Measurements from ENCODE around the gene LRRC15.

LRRC15 gene

GRCh38 chr3:194333212-194333980 is 36.1 kb downstream of the LRRC15 start:
- H3F3A ChIP-seq (ENCODE audit: insufficient read depth) = no peaks in the 10 kb centered on the region
- H3K36me3 ChIP-seq (ENCODE audit: low read length) = no peaks in the 10 kb centered on the region
- no peaks in the 10 kb centered on the region for H3K27me3 ChIP-seq (ENCODE audit: low read length)
- no peaks in the 10 kb centered on the region for H3K79me2 ChIP-seq (ENCODE audit: insufficient read depth, low read length)
- peak overlapping the region; percentile 17 for H3K4me2 ChIP-seq (ENCODE audit: low read depth, low read length, poor library complexity, severe bottlenecking)
- no peak overlapping the region for H2AFZ ChIP-seq (ENCODE audit: low read depth, low read length, severe bottlenecking)
- H4K20me1 ChIP-seq (ENCODE audit: low read depth, low read length) = no peaks in the 10 kb centered on the region
- no peak overlapping the region for H3K4me3 ChIP-seq (ENCODE audit: insufficient read depth, low read length, poor library complexity, severe bottlenecking)
- no peaks in the 10 kb centered on the region for H3K9me2 ChIP-seq (replicated peaks; ENCODE audit: insufficient read depth, low read length)
- no peak overlapping the region for H3K9ac ChIP-seq (ENCODE audit: low read length)
- no peak overlapping the region for H3K27ac ChIP-seq (ENCODE audit: low read depth, low read length)
- peak; percentile 85 for TF ChIP-seq CTCF (IDR thresholded peaks at IDR 0.05; ENCODE audit: insufficient read depth, low read length, poor library complexity, severe bottlenecking)
- TF ChIP-seq EZH2phosphoT487 (conservative IDR thresholded peaks at IDR 0.05; ENCODE audit: low read length) = no peak
- H3K9me3 ChIP-seq (ENCODE audit: insufficient read depth, low read length) = no peaks in the 10 kb centered on the region

- H3K27me3 ChIP-seq (ENCODE audit: low read length) = no peaks in the 10 kb centered on the region
- H2AFZ ChIP-seq (ENCODE audit: low read depth, low read length, severe bottlenecking) = no peak overlapping the region
- H3K9me2 ChIP-seq (replicated peaks; ENCODE audit: insufficient read depth, low read length) = no peaks in the 10 kb centered on the region
- TF ChIP-seq CTCF (IDR thresholded peaks at IDR 0.05; ENCODE audit: insufficient read depth, low read length, poor library complexity, severe bottlenecking) (no peak), EZH2phosphoT487 (conservative IDR thresholded peaks at IDR 0.05; ENCODE audit: low read length) (no peak)
- no peak overlapping the region for H3K27ac ChIP-seq (ENCODE audit: low read depth, low read length)
- H3K9me3 ChIP-seq (ENCODE audit: insufficient read depth, low read length) = no peaks in the 10 kb centered on the region
- no peak overlapping the region for H3K9ac ChIP-seq (ENCODE audit: low read length)
- H3F3A ChIP-seq (ENCODE audit: insufficient read depth) = no peaks in the 10 kb centered on the region
- no peaks in the 10 kb centered on the region for H4K20me1 ChIP-seq (ENCODE audit: low read depth, low read length)
- no peak overlapping the region for H3K4me3 ChIP-seq (ENCODE audit: insufficient read depth, low read length, poor library complexity, severe bottlenecking)
- H3K4me2 ChIP-seq (ENCODE audit: low read depth, low read length, poor library complexity, severe bottlenecking) = no peak overlapping the region
- H3K79me2 ChIP-seq (ENCODE audit: insufficient read depth, low read length) = no peaks in the 10 kb centered on the region
- H3K36me3 ChIP-seq (ENCODE audit: low read length) = no peaks in the 10 kb centered on the region
Observed at GRCh38 chr3:194332858-194333211, 36.7 kb downstream of the LRRC15 start.

GRCh38 chr3:194330579-194330978 is 39.0 kb downstream of the LRRC15 start:
- Histone ChIP-seq H2AFZ (ENCODE audit: low read depth, low read length, severe bottlenecking) (no peak overlapping the region), H3K9ac (ENCODE audit: low read length) (no peak overlapping the region), H3K27ac (ENCODE audit: low read depth, low read length) (no peak overlapping the region), H3K9me2 (replicated peaks; ENCODE audit: insufficient read depth, low read length) (no peaks in the 10 kb centered on the region), H3K9me3 (ENCODE audit: insufficient read depth, low read length) (peaks cover 14% of the 10 kb centered on the region), H3K27me3 (ENCODE audit: low read length) (no peaks in the 10 kb centered on the region), H3K36me3 (ENCODE audit: low read length) (no peaks in the 10 kb centered on the region), H3F3A (ENCODE audit: insufficient read depth) (peaks cover 5% of the 10 kb centered on the region), H3K79me2 (ENCODE audit: insufficient read depth, low read length) (no peaks in the 10 kb centered on the region), H3K4me2 (ENCODE audit: low read depth, low read length, poor library complexity, severe bottlenecking) (no peak overlapping the region), H3K4me3 (ENCODE audit: insufficient read depth, low read length, poor library complexity, severe bottlenecking) (no peak overlapping the region), H4K20me1 (ENCODE audit: low read depth, low read length) (no peaks in the 10 kb centered on the region)
- no peak for TF ChIP-seq CTCF (IDR thresholded peaks at IDR 0.05; ENCODE audit: insufficient read depth, low read length, poor library complexity, severe bottlenecking)
- TF ChIP-seq EZH2phosphoT487 (conservative IDR thresholded peaks at IDR 0.05; ENCODE audit: low read length) = no peak
